DND-41 (cell line): ENCODE data around the gene SLC38A7.

Experiments used
- EZH2 ChIP-seq: IDR thresholded peaks from 3 replicates; pipeline ENCODE4 v1.6.1; 2012; ENCODE audit warnings: borderline replicate concordance, low read depth, mild to moderate bottlenecking, moderate library complexity, low read length, inconsistent platforms; ENCODE audit not compliant: severe bottlenecking
- TF ChIP-seq, protein P1 (sequence below): IDR thresholded peaks from 2 replicates; pipeline ENCODE4 v1.5.1; 2012; ENCODE audit warnings: borderline replicate concordance, low read length, moderate library complexity, mild to moderate bottlenecking; ENCODE audit not compliant: poor library complexity, severe bottlenecking; ENCODE audit errors: extremely low read depth

DNA sequence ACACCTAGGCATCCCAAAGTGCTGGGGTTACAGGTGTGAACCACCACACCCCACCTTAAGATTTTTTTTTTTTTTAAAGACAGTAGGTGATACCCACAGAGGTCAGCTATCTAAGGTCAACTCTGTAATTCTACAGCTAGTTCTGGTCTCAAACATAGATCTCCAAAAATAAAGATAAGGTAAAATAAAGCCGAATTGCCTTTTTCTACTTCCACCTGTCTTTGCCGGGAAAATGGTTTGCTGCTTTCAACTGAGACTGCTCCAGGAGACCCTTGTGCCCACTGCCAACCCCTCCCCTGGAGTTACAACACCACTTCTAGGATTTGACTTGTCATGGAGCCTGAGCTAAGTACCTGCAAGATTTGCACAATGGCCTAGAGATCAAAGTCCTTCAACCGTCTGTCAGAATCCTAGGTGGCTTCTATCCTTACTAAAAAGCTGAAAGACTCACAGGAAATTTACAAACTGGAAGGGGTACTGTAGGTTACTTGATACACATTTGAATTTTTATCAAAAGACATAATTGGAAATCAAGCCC is 50.2 kb downstream of the SLC38A7 start:
- TF ChIP-seq, protein P1, sequence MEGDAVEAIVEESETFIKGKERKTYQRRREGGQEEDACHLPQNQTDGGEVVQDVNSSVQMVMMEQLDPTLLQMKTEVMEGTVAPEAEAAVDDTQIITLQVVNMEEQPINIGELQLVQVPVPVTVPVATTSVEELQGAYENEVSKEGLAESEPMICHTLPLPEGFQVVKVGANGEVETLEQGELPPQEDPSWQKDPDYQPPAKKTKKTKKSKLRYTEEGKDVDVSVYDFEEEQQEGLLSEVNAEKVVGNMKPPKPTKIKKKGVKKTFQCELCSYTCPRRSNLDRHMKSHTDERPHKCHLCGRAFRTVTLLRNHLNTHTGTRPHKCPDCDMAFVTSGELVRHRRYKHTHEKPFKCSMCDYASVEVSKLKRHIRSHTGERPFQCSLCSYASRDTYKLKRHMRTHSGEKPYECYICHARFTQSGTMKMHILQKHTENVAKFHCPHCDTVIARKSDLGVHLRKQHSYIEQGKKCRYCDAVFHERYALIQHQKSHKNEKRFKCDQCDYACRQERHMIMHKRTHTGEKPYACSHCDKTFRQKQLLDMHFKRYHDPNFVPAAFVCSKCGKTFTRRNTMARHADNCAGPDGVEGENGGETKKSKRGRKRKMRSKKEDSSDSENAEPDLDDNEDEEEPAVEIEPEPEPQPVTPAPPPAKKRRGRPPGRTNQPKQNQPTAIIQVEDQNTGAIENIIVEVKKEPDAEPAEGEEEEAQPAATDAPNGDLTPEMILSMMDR = no peak
- TF ChIP-seq EZH2 = no peak
